SK-N-MC (cell line): Measurements from ENCODE around the gene NTRK2.

Experiments
- EZH2 ChIP-seq: fragments of 200-600 bp; sonication (generic); IDR thresholded peaks from one replicate; pipeline ENCODE4 v1.6.1; 2017; ENCODE audit warnings: antibody characterized with exemption
- POLR2AphosphoS5 ChIP-seq: IDR thresholded peaks from 2 replicates; pipeline ENCODE4 v1.6.1; 2012; ENCODE audit warnings: mild to moderate bottlenecking, low read depth, low read length, borderline replicate concordance

- TF ChIP-seq EZH2 (no peak), POLR2AphosphoS5 (no peak)
Measured at GRCh38 chr9:84899326-84899725, 229.8 kb downstream of the NTRK2 start.
